Immature natural killer cell (primary cell): Measurements from ENCODE around the gene RBM22. TPM values are rescaled to one million over a fixed set of nuclear protein-coding genes. Genes with fewer than 3 reads are reported as not detected.

Source experiments
- DNase-seq, 3 donors: peaks; one replicate each; pipeline ENCODE4 v3.0.0; 2022; ENCODE audit warnings: mixed read lengths in 1 of 3
- H3K27ac Mint-ChIP-seq, 6 donors: one replicate each; pipeline ENCODE4 v1.8.0; 2020; ENCODE audit warnings: mixed read lengths in 6 of 6, mild to moderate bottlenecking in 5 of 6, inconsistent platforms in 4 of 6, moderate library complexity in 3 of 6
- H3K27me3 Mint-ChIP-seq, 3 donors: one replicate each; pipeline ENCODE4 v1.8.0; 2020 to 2021; ENCODE audit warnings: low read depth in 3 of 3, mild to moderate bottlenecking in 3 of 3, mixed read lengths in 3 of 3, moderate library complexity in 3 of 3, inconsistent platforms in 1 of 3
- H3K36me3 Mint-ChIP-seq, 3 donors: one replicate each; pipeline ENCODE4 v1.8.0; 2020; ENCODE audit warnings: mixed read lengths in 3 of 3, inconsistent platforms in 2 of 3, mild to moderate bottlenecking in 2 of 3
- H3K4me1 Mint-ChIP-seq, 2 donors: one replicate each; pipeline ENCODE4 v1.8.0; 2020; ENCODE audit warnings: inconsistent platforms in 2 of 2, mild to moderate bottlenecking in 2 of 2, mixed read lengths in 2 of 2, moderate library complexity in 1 of 2
- H3K4me3 Mint-ChIP-seq, 5 donors: one replicate each; pipeline ENCODE4 v1.8.0; 2020; ENCODE audit warnings: mild to moderate bottlenecking in 5 of 5, mixed read lengths in 5 of 5, inconsistent platforms in 3 of 5, moderate library complexity in 3 of 5
- H3K9me3 Mint-ChIP-seq, 6 donors: one replicate each; pipeline ENCODE4 v1.8.0; 2020; ENCODE audit warnings: mild to moderate bottlenecking in 6 of 6, mixed read lengths in 6 of 6, inconsistent platforms in 4 of 6, moderate library complexity in 3 of 6
- polyA plus RNA-seq, 3 donors: library from polyadenylated mRNA; unstranded; fragments of 300-500 nt; fragmentation: Illumina TruSeq; gene quantifications; one replicate each; pipeline ENCODE4 v1.2.3, GENCODE V29; 2021

Gene RBM22
- polyA plus RNA-seq, 3 donors from 2014 or later = 52.9 to 73.3 (median 62.9) TPM

GRCh38 chr5:150644514-150644913 is 56.3 kb downstream of the RBM22 start:
- Mint-ChIP-seq H3K27me3 (peaks cover 2 to 5% (median 2%) of the 10 kb centered on the region in 3 donors), H3K27ac (no peak overlapping the region), H3K9me3 (no peaks in the 10 kb centered on the region), H3K36me3 (no peaks in the 10 kb centered on the region), H3K4me1 (no peaks in the 10 kb centered on the region), H3K4me3 (no peak overlapping the region)
- no peak for DNase-seq

- no peaks in the 10 kb centered on the region for H3K9me3 Mint-ChIP-seq
- H3K27me3 Mint-ChIP-seq = peaks cover 2 to 5% (median 2%) of the 10 kb centered on the region in 3 donors
- DNase-seq = no peak
- H3K27ac Mint-ChIP-seq = no peak overlapping the region
- no peak overlapping the region for H3K4me3 Mint-ChIP-seq
- H3K36me3 Mint-ChIP-seq = no peaks in the 10 kb centered on the region
- no peaks in the 10 kb centered on the region for H3K4me1 Mint-ChIP-seq
These were observed 56.8 kb downstream of the RBM22 start for GRCh38 chr5:150644058-150644457.

GRCh38 chr5:150642991-150643710 is 57.7 kb downstream of the RBM22 start:
- Mint-ChIP-seq H3K27ac (no peak overlapping the region), H3K4me3 (no peak overlapping the region), H3K4me1 (no peaks in the 10 kb centered on the region), H3K27me3 (peaks cover 2 to 5% (median 2%) of the 10 kb centered on the region in 3 donors), H3K9me3 (no peaks in the 10 kb centered on the region), H3K36me3 (no peaks in the 10 kb centered on the region)
- no peak for DNase-seq

- H3K4me3 Mint-ChIP-seq = no peak overlapping the region
- no peak overlapping the region for H3K27ac Mint-ChIP-seq
- no peaks in the 10 kb centered on the region for H3K9me3 Mint-ChIP-seq
- no peaks in the 10 kb centered on the region for H3K36me3 Mint-ChIP-seq
- no peaks in the 10 kb centered on the region for H3K4me1 Mint-ChIP-seq
- peaks cover 1 to 5% (median 2%) of the 10 kb centered on the region in 3 donors for H3K27me3 Mint-ChIP-seq
- no peak for DNase-seq
These were observed 58.3 kb downstream of the RBM22 start for GRCh38 chr5:150642567-150642927.

- H3K9me3 Mint-ChIP-seq = no peaks in the 10 kb centered on the region
- no peak overlapping the region for H3K27ac Mint-ChIP-seq
- no peaks in the 10 kb centered on the region for H3K36me3 Mint-ChIP-seq
- H3K27me3 Mint-ChIP-seq = peaks cover 0 to 5% (median 3%) of the 10 kb centered on the region in 3 donors
- H3K4me3 Mint-ChIP-seq = no peak overlapping the region
- no peaks in the 10 kb centered on the region for H3K4me1 Mint-ChIP-seq
- no peak for DNase-seq
These were observed 58.9 kb downstream of the RBM22 start for GRCh38 chr5:150641824-150642566.

GRCh38 chr5:150641006-150641570 is 59.8 kb downstream of the RBM22 start:
- no peaks in the 10 kb centered on the region for H3K36me3 Mint-ChIP-seq
- no peak overlapping the region for H3K4me3 Mint-ChIP-seq
- H3K9me3 Mint-ChIP-seq = no peaks in the 10 kb centered on the region
- no peak overlapping the region for H3K27ac Mint-ChIP-seq
- H3K27me3 Mint-ChIP-seq = peaks cover 0 to 6% (median 5%) of the 10 kb centered on the region in 3 donors
- no peaks in the 10 kb centered on the region for H3K4me1 Mint-ChIP-seq
- DNase-seq = no peak

Other genes with a start within 250 kb of the RBM22 start
- gene NDST1, start 192.9 kb downstream of the RBM22 start, polyA plus RNA-seq = 1 to 10 TPM; 1.2 to 3.2 (median 1.4) TPM
- gene SYNPO, start 60.4 kb downstream of the RBM22 start, polyA plus RNA-seq = not detected
- gene MYOZ3, start 39.8 kb downstream of the RBM22 start, polyA plus RNA-seq = not detected
- gene DCTN4, start 58.0 kb upstream of the RBM22 start, polyA plus RNA-seq = 10 to 100 TPM in 1 of 3 donors, 1 to 10 TPM in 2; 8.0 to 10.6 (median 9.4) TPM
- gene SMIM3, start 77.7 kb upstream of the RBM22 start, polyA plus RNA-seq = 10 to 100 TPM; 20.1 to 32.6 (median 21.7) TPM
- gene IRGM, start 145.5 kb upstream of the RBM22 start, polyA plus RNA-seq = 1 to 10 TPM; 2.4 to 5.9 (median 4.0) TPM
- gene ZNF300, start 203.9 kb upstream of the RBM22 start, polyA plus RNA-seq = 1 to 10 TPM in 1 of 3 donors, under 1 TPM in 2; 0.40 to 2.1 (median 0.40) TPM